HS-27A (cell line): ENCODE measurements around the gene MYH14.
"Not testable (repeated sequence)": the region's sequence is repeated elsewhere in the genome, so short reads cannot be mapped to it uniquely, and the experiment has no call there.

Experiments
- DNase-seq: peaks from one replicate; pipeline ENCODE4 v3.0.0-alpha.2; 2012; ENCODE audit warnings: low read depth, missing footprints

The MYH14 gene

GRCh38 chr19:50319156-50319555 is 115.7 kb downstream of the MYH14 start:
- DNase-seq: no peak

GRCh38 chr19:50320051-50320450 is 116.6 kb downstream of the MYH14 start:
- DNase-seq: no peak

DNA sequence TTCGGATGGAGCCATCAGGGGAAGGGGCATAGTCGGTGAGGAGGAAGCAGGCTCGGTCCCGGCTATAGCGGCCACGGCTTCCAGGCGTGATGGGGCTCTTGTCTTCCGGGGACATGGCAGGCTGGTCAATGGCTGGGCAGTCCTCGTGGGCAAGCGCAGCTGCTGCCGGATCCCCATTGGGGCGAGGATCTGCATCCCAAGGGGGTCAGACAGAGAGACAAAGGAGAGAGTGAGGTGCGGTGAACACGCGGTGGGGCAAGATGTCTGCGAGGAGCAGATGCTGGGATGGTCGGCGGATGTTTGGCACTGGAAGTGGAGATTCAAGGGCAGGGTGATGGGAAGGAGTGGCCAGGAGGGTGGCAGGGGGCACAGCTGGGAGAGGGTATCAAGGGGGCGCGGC is 117.2 kb downstream of the MYH14 start:
- no peak for DNase-seq

DNA sequence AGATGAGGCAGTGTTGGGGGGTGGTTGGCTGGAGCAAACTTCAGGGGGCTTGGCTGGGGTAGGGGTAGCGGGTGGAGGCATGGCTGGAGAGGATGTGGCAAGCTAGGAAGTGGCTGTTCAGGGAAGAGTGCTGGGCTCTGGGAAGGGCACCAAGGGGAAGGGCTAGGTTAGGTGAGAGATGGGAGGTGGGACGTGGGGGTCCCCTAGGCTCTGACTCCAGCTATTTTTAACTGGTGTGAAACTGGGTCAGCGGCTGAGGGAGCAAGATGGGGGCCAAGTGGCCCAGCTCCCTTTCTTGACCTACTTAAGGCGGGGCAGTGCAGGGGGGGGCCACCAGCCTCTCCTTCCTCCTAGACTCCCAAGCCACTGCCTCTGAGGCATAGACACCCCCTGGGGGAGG is 118.4 kb downstream of the MYH14 start:
- DNase-seq: no peak

DNA sequence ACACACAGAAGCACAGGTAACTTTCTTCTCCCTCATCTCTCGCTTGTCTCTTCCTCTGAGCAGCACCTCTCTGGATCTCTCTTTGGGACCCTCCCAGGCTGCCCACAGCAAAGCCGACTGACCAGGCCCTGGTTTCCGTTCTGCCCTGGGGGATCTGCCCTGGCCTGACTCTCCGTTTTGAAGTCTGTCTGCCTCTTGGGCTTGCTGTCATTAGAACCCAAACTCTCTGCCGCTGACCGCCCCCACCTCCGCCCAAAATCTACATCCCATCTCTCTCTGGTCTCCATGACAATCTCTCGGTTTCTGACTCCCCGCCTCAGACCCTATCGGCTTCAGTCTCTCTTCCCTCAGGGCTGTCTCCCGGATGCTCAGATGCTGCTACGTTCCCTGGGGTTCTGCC is 118.8 kb downstream of the MYH14 start:
- no peak for DNase-seq

DNA sequence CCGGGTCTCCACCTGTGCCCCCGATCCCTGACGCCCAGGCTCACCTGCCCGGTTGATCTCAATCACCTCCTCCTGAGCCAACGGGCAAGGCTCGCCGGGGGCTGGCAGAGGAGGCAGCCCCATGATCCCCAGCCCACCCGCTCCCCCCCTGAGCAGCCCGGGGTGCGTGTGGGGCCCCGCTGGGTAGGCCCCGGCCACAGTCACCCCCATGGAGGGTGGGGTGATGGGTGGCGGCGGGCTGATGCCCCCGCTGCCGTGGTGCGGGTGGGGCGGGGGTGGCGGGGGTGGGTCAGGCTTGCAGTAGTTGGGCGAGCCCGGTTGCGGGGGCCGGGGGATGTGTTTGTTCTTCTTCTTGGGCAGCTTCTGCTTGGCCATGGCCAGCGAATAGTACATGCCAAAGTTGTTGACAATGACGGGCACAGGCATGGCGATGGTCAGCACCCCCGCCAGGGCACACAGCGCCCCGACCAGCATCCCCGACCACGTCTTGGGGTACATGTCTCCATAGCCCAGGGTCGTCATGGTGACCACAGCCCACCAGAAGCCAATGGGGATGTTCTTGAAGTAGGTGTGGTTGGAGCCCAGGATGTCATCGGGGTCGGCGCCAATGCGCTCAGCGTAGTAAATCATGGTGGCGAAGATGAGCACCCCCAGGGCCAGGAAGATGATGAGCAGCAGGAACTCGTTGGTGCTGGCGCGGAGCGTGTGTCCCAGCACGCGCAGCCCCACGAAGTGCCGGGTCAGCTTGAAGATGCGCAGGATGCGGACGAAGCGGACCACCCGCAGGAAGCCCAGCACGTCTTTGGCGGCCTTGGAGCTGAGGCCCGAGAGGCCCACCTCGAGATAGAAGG is 119.7 kb downstream of the MYH14 start:
- no peak for DNase-seq

GRCh38 chr19:50323782-50324133 is 120.3 kb downstream of the MYH14 start:
- no peak for DNase-seq

DNA sequence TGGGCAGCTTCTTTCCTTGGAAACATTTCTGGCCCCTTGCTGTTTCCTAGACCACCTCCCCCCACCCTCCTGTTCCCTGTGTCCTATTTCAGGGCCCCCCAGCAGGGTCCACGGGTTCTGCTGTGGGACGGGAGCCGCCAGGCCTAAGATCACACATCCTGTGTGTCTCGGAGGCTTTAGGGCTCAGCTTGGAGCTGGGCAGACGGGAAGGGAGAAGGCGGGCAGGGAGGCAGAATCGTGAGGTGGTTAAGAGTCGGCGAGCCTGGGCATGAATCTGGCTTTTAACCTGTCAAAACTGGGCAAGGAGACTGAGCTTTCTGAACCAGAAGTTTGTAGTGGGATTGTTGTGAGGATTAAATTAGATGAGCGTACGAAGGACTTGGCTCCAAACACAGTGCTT is 120.9 kb downstream of the MYH14 start:
- DNase-seq: no peak

- no peak for DNase-seq
These were observed 122.1 kb downstream of the MYH14 start for GRCh38 chr19:50325310-50326100.

- DNase-seq: no peak
These were observed 122.8 kb downstream of the MYH14 start for GRCh38 chr19:50326101-50326664.

GRCh38 chr19:50327013-50327412 is 123.6 kb downstream of the MYH14 start:
- no peak for DNase-seq

GRCh38 chr19:50327461-50328223 is 124.2 kb downstream of the MYH14 start:
- DNase-seq: no peak

DNA sequence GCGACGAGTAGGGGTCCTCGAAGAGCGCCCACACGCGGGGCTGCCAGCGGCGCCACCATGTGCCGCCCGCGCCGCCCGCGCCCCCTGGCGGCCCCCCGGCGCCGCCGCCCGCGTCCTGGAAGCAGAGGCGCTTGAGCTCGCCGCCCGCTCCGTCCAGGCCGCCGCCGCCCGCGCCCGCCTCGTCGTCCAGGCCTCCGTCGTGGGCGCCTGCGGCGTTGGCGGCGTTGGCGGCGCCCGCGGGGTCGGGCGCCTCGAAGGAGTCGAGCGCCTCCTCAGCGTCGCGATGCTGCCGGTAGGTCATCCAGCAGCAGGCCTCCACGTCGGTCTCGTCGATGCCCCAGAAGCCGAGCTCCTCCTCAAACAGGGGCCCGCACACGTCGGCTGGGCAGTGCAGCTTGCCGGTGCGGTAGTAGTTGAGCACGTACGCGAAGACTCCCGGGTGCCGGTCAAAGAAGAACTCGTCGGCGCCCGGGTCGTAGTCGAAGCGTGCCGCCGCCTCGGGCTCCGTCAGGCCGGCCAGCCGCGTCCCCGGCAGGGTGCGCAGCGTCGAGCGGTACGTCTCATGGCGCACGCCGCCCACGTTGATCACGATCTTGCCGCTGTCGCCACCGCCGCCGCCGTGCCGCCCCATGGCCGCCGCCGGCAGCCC is 124.9 kb downstream of the MYH14 start:
- DNase-seq: no peak

DNA sequence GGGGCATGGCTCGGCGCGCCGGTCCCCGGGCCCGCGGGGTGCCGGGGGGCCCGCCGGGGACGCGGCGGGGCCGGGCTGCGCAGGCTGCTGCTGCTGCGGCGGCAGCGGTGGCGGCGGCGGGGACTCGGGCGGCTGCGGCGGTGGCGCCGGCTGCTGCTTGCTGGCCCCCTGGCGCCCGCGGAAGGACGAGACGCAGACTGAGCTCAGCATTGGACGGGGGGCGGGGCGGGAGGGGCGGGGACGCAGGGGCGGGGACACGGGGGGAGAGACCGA is 125.4 kb downstream of the MYH14 start:
- DNase-seq: no peak

GRCh38 chr19:50329146-50329925 is 125.9 kb downstream of the MYH14 start, which contains the start of gene KCNC3:
KCNC3 (minus strand) TSS chr19:50329377; CDS start chr19:50329082, 295 bp downstream.
- no peak for DNase-seq

- not testable (repeated sequence) for DNase-seq
These were observed 126.5 kb downstream of the MYH14 start for GRCh38 chr19:50329926-50330294.

GRCh38 chr19:50330365-50331078 is 127.1 kb downstream of the MYH14 start:
- no peak for DNase-seq

- no peak for DNase-seq
These were observed 128.0 kb downstream of the MYH14 start for GRCh38 chr19:50331221-50331993.

DNA sequence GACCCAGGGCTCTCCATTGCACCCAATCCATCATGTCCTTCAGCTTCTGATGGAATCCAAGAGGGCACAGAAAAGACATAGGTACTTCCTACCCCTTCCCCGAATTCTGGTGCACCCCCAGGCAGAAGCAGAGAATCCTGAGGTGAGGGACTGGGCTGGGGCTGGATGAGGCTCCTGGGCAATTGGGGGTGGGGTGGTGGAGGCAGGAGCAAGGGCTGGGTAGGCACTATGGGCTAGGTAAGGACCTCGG is 128.5 kb downstream of the MYH14 start:
- DNase-seq: no peak
